Spinal cord (tissue), 10 donors: ENCODE measurements around the gene OBSCN. TPM values are rescaled to one million over a fixed set of nuclear protein-coding genes. Genes with fewer than 3 reads are reported as not detected.

Experiments used
- DNase-seq, 6 donors: peaks; one replicate each; pipeline versions ENCODE4 v3.0.0 to v3.0.0-alpha.2; 2013 to 2015; ENCODE audit warnings: low spot score in 6 of 6, low read depth in 4 of 6
- H3K27ac ChIP-seq: one replicate; pipeline ENCODE4 v1.5.1; 2013; ENCODE audit warnings: low read depth, low read length, control low read depth
- H3K27me3 ChIP-seq: one replicate; pipeline ENCODE4 v1.6.1; 2013; ENCODE audit warnings: low read length; ENCODE audit not compliant: control insufficient read depth, insufficient read depth
- H3K36me3 ChIP-seq: one replicate; pipeline ENCODE4 v1.6.1; 2013; ENCODE audit warnings: low read length; ENCODE audit not compliant: control insufficient read depth, insufficient read depth
- H3K4me1 ChIP-seq: one replicate; pipeline ENCODE4 v1.6.1; 2013; ENCODE audit warnings: low read length; ENCODE audit not compliant: control insufficient read depth, insufficient read depth
- H3K4me3 ChIP-seq: one replicate; pipeline ENCODE4 v1.5.1; 2013; ENCODE audit warnings: low read depth, low read length, control low read depth
- H3K9me3 ChIP-seq: one replicate; pipeline ENCODE4 v1.6.1; 2013; ENCODE audit warnings: low read length; ENCODE audit not compliant: control insufficient read depth, insufficient read depth
- WGBS: methylation state at CpG from one replicate; pipeline ENCODE4 v1.1.5; 2013; ENCODE audit warnings: missing lambda C conversion rate; ENCODE audit not compliant: insufficient coverage; 5-methylcytosine and 5-hydroxymethylcytosine counted together
- polyA plus RNA-seq, 2 donors: library from polyadenylated mRNA; unstranded; fragments of 120-200 nt; gene quantifications; one replicate each; pipeline ENCODE4 v1.2.1, GENCODE V29; 2013; ENCODE audit not compliant: insufficient read length in 2 of 2
- total RNA-seq, 2 donors: library from RNA; depleted of rRNA in 1 of 2; stranded (reverse); fragments of 120-200 nt in 1 of 2; fragments of >200 nt in 1 of 2; gene quantifications; one replicate each; pipeline versions ENCODE4 v1.2.3 to v1.2.4, GENCODE V29; 2013 to 2014
- donor health status: healthy.

The OBSCN gene
- total and polyA plus RNA-seq, 4 donors = 13.5 to 27.2 (median 22.0) TPM

- peak in 5 of 6 donors; percentile 29 to 93 (median 49) for DNase-seq
- Histone ChIP-seq H3K4me1 (peaks cover 19% of the 10 kb centered on the region), H3K36me3 (peaks cover 27% of the 10 kb centered on the region), H3K27me3 (peaks cover 12% of the 10 kb centered on the region), H3K27ac (no peak overlapping the region), H3K4me3 (peak overlapping the region; percentile 35), H3K9me3 (no peaks in the 10 kb centered on the region)
- under 1% methylated on average over 55 of the region's 67 CpGs for WGBS
These were observed 5.4 kb downstream of the OBSCN start for GRCh38 chr1:228212966-228213844.

- no peak for DNase-seq
- peaks cover 19% of the 10 kb centered on the region for H3K4me1 ChIP-seq
- no peaks in the 10 kb centered on the region for H3K9me3 ChIP-seq
- H3K36me3 ChIP-seq = peaks cover 30% of the 10 kb centered on the region
- 29% methylated on average over 44 of the region's 48 CpGs for WGBS
- H3K4me3 ChIP-seq = no peak overlapping the region
- no peak overlapping the region for H3K27ac ChIP-seq
- H3K27me3 ChIP-seq = peaks cover 12% of the 10 kb centered on the region
These were observed 6.3 kb downstream of the OBSCN start for GRCh38 chr1:228213917-228214808.

- peaks cover 12% of the 10 kb centered on the region for H3K27me3 ChIP-seq
- 90% methylated on average over 23 of the region's 23 CpGs for WGBS
- H3K9me3 ChIP-seq = no peaks in the 10 kb centered on the region
- H3K36me3 ChIP-seq = peaks cover 37% of the 10 kb centered on the region
- H3K4me1 ChIP-seq = peaks cover 19% of the 10 kb centered on the region
- H3K4me3 ChIP-seq = no peak overlapping the region
- no peak for DNase-seq
- H3K27ac ChIP-seq = no peak overlapping the region
These were observed 7.2 kb downstream of the OBSCN start for GRCh38 chr1:228214921-228215662.

DNA sequence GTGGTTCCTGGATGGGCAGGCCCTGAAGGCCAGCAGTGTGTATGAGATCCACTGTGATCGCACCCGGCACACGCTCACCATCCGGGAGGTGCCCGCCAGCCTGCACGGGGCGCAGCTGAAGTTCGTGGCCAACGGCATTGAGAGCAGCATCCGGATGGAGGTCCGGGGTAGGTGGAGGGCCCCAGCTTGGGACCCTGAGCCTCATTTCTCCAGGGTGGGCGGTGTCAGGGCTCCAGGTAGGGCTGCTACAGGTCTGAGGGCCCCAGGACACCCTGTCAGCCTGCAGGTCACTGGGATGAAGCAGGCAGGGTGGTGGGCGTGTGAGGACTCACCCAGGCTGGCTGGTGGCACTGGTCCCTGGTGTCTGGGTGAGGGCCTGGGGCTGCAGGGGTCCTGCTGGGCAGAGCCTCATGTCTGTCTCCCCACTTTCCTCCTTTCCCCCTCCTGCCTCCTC, 7.8 kb downstream of the OBSCN start:
- peaks cover 41% of the 10 kb centered on the region for H3K36me3 ChIP-seq
- no peak overlapping the region for H3K4me3 ChIP-seq
- peaks cover 19% of the 10 kb centered on the region for H3K4me1 ChIP-seq
- H3K9me3 ChIP-seq = no peaks in the 10 kb centered on the region
- WGBS = 92% methylated on average over 13 of the region's 13 CpGs
- H3K27me3 ChIP-seq = peaks cover 12% of the 10 kb centered on the region
- no peak for DNase-seq
- no peak overlapping the region for H3K27ac ChIP-seq

- Histone ChIP-seq H3K36me3 (peaks cover 36% of the 10 kb centered on the region), H3K27ac (no peak overlapping the region), H3K4me3 (no peak overlapping the region), H3K9me3 (no peaks in the 10 kb centered on the region), H3K4me1 (peaks cover 19% of the 10 kb centered on the region), H3K27me3 (peaks cover 11% of the 10 kb centered on the region)
- DNase-seq = no peak
- WGBS = 89% methylated on average over 51 of the region's 53 CpGs
These were observed 8.8 kb downstream of the OBSCN start for GRCh38 chr1:228216371-228217320.

DNA sequence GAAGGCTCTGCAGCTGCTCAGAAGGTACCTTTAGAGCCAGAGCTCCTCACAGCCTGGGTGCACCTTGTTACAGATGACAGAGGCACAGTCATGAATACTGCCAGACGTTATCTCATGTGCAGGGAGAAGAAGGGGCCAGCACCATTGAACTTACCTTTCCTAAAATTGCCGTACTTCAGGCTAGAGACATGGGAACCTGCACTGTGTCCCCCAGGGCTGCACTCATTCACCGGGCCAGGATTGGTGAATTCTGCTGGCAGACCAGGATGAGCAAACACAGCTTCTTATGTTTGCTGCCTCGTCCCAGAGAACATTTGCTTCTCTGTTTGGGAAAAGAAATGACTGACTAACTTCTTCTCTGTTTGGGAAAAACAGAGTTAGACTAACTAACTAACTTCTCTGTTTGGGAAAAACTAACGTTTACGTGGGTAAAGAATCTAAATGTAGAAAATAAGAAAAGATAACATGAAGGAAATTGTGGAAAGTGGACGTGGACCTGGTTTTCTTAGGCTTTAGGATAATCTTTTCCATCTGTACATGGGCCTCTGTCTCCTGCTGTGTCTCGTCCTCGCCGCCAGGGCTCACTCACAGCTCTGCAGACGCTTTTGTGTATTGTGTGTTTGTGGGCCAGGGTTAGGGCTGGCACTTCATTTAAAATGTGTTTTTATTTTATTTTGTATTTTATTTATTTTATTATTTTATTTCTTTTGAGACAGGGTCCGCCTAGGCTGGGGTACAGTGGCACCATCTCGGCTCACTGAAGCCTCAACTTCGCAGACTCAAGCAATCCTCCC, 9.9 kb downstream of the OBSCN start:
- Histone ChIP-seq H3K4me1 (peaks cover 15% of the 10 kb centered on the region), H3K9me3 (no peaks in the 10 kb centered on the region), H3K4me3 (no peak overlapping the region), H3K36me3 (peaks cover 36% of the 10 kb centered on the region), H3K27ac (no peak overlapping the region), H3K27me3 (peaks cover 6% of the 10 kb centered on the region)
- DNase-seq = no peak
- WGBS = 88% methylated on average over 4 of the region's 14 CpGs

DNA sequence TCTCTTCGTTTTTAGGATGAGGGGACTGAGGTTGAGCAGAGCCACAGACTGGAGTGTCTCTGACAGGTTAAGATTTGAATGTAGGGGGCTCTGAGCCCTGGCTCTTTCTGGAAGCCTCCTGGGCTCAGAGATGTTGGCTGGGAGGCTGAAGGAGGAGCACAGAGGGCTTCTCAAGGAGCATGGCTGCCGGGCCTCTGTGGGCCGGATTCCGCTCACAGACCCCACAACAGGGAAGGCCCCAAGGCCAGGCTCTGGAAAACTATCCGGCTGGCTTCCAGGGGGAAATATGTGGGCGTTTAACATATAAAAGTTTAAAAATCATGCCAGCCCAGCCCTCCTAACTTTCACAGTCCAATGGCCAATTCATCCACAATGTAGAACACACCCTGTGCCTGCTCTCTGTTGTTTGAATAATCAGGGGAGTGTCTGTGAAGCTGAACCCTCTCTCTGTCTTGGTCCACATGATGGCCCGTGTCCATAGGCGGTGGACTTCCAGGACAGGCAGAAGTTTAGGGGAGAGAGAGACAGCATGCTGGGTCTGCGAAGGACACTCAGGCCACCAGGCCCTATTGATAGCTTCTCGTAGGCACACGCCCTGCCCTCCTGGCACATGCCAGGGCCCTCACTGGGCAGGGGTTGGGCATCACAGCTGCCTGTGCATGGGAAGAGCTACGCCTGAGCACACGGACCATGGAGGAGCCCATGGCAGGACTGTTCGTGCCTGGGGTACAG, 10.8 kb downstream of the OBSCN start:
- Histone ChIP-seq H3K27ac (no peak overlapping the region), H3K9me3 (no peaks in the 10 kb centered on the region), H3K27me3 (no peaks in the 10 kb centered on the region), H3K4me3 (no peak overlapping the region), H3K4me1 (peaks cover 14% of the 10 kb centered on the region), H3K36me3 (peaks cover 36% of the 10 kb centered on the region)
- DNase-seq = no peak
- WGBS = 93% methylated on average over 8 of the region's 14 CpGs
